GM10248 (cell line): Measurements from ENCODE around the gene ARHGAP23.

Experiments used
- CTCF ChIA-PET: fragments of 300-600 bp; sonication (Branson Sonifier 250); formaldehyde crosslinking; extraction: SDS; loops from one replicate; lab custom pipeline; 2021; ENCODE audit warnings: antibody characterized with exemption; lab: Yijun Ruan, JAX
- POLR2A ChIA-PET: fragments of 350-650 bp; sonication (Branson Sonifier 250); formaldehyde crosslinking; extraction: SDS; loops from one replicate; lab custom pipeline; 2020; ENCODE audit warnings: antibody characterized with exemption; lab: Yijun Ruan, JAX
- DNase-seq: peaks from one replicate; pipeline ENCODE4 v3.0.0; 2012; ENCODE audit errors: extremely low spot score
- CTCF ChIP-seq: IDR thresholded peaks from 2 replicates; pipeline ENCODE4 v1.5.1; 2012; ENCODE audit warnings: mild to moderate bottlenecking, low read depth; ENCODE audit errors: extremely low read depth, missing control alignments, control extremely low read depth

Gene ARHGAP23

GRCh38 chr17:38558728-38559050, 130.4 kb downstream of the ARHGAP23 start:
- no peak for DNase-seq
- CTCF ChIA-PET: interaction anchor here (0.6 to 15.6 kb wide), 44 partner anchors 9 to 498 kb away, joined by 3 to 416 read pairs (median 5); partner anchors contain the start of gene SRCIN1
- no peak for TF ChIP-seq CTCF
- POLR2A ChIA-PET: interaction anchor here (0.9 to 2.4 kb wide), 3 partner anchors 24 to 109 kb away, joined by 4 to 8 read pairs (median 5); no protein-coding TSS in a partner anchor

- peak; percentile 46 for TF ChIP-seq CTCF
- POLR2A ChIA-PET: interaction anchor here (1.3 to 2.4 kb wide), 2 partner anchors 23 to 108 kb away, joined by 4 to 8 read pairs; no protein-coding TSS in a partner anchor
- peak; percentile 94 for DNase-seq
- CTCF ChIA-PET: interaction anchor here (0.6 to 15.6 kb wide), 34 partner anchors 9 to 210 kb away, joined by 3 to 416 read pairs (median 6); partner anchors contain the start of genes EPOP and SRCIN1
These were observed 131.0 kb downstream of the ARHGAP23 start for GRCh38 chr17:38559051-38559879.

GRCh38 chr17:38559880-38560230, 131.6 kb downstream of the ARHGAP23 start:
- no peak for DNase-seq
- POLR2A ChIA-PET: interaction anchor here (1.3 to 2.4 kb wide), 2 partner anchors 22 to 108 kb away, joined by 4 to 8 read pairs; no protein-coding TSS in a partner anchor
- CTCF ChIA-PET: interaction anchor here (1.0 to 15.6 kb wide), 22 partner anchors 8 to 210 kb away, joined by 3 to 416 read pairs (median 6); partner anchors contain the start of genes EPOP and SRCIN1
- TF ChIP-seq CTCF: no peak

- ChIA-PET CTCF (interaction anchor here (0.9 to 15.6 kb wide), 8 partner anchors 8 to 100 kb away, joined by 3 to 416 read pairs (median 6); no protein-coding TSS in a partner anchor), POLR2A (no interaction called here)
- no peak for DNase-seq
- no peak for TF ChIP-seq CTCF
These were observed 132.4 kb downstream of the ARHGAP23 start for GRCh38 chr17:38560503-38561318.

GRCh38 chr17:38561416-38562214, 133.4 kb downstream of the ARHGAP23 start:
- DNase-seq: no peak
- ChIA-PET POLR2A (no interaction called here), CTCF (interaction anchor here (0.9 to 15.6 kb wide), 4 partner anchors 9 to 99 kb away, joined by 4 to 416 read pairs (median 6); no protein-coding TSS in a partner anchor)
- TF ChIP-seq CTCF: no peak
